Vagina (tissue), 2 donors: ENCODE data around the gene SPATA9.

ENCODE experiments used
- POLR2AphosphoS5 ChIP-seq, 2 donors: sonication (generic); formaldehyde crosslinking; IDR thresholded peaks; one replicate each; pipeline ENCODE4 v1.9.0; 2017; ENCODE audit warnings: antibody characterized with exemption in 2 of 2, mild to moderate bottlenecking in 2 of 2, low read depth in 1 of 2; ENCODE audit not compliant: insufficient read depth in 1 of 2
- TF ChIP-seq, protein P1 (sequence below), 3 experiments: fragments of 450-650 bp in 2 of 3; fragments of 200-600 bp in 1 of 3; sonication (generic) in 1 of 3; IDR thresholded peaks; one replicate each; pipeline ENCODE4 v1.5.1; 2017 to 2019; ENCODE audit warnings: antibody characterized with exemption in 3 of 3, mild to moderate bottlenecking in 2 of 3, moderate library complexity in 2 of 3

GRCh38 chr5:95730011-95730700 is 47.4 kb upstream of the SPATA9 start:
- TF ChIP-seq, protein P1, sequence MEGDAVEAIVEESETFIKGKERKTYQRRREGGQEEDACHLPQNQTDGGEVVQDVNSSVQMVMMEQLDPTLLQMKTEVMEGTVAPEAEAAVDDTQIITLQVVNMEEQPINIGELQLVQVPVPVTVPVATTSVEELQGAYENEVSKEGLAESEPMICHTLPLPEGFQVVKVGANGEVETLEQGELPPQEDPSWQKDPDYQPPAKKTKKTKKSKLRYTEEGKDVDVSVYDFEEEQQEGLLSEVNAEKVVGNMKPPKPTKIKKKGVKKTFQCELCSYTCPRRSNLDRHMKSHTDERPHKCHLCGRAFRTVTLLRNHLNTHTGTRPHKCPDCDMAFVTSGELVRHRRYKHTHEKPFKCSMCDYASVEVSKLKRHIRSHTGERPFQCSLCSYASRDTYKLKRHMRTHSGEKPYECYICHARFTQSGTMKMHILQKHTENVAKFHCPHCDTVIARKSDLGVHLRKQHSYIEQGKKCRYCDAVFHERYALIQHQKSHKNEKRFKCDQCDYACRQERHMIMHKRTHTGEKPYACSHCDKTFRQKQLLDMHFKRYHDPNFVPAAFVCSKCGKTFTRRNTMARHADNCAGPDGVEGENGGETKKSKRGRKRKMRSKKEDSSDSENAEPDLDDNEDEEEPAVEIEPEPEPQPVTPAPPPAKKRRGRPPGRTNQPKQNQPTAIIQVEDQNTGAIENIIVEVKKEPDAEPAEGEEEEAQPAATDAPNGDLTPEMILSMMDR (IDR thresholded peaks at IDR 0.05), result no peak
- no peak for TF ChIP-seq POLR2AphosphoS5 (IDR thresholded peaks at IDR 0.05; ENCODE audit: insufficient read depth in 1 of 2, low read depth in 1 of 2)
